HAP-1 (cell line): ENCODE measurements around the gene UBL4A.
A peak's percentile ranks its signal among the peaks of the same experiment; 100 is the strongest.

Experiments used
- DNase-seq, 2 experiments: peaks; one replicate each; pipeline ENCODE4 v3.0.0-alpha.2; 2016 to 2020; ENCODE audit warnings: low spot score in 2 of 2
- H3K27me3 ChIP-seq: fragments of 250-450 bp; sonication (Bioruptor Pico); 2 replicates; pipeline ENCODE4 v1.5.1; 2020; ENCODE audit warnings: low read depth, mild to moderate bottlenecking, moderate library complexity
- H3K36me3 ChIP-seq: fragments of 250-450 bp; sonication (Bioruptor Pico); replicated peaks from 2 replicates; pipeline ENCODE4 v1.5.1; 2020; ENCODE audit warnings: mild to moderate bottlenecking
- H3K4me1 ChIP-seq: fragments of 250-450 bp; sonication (Bioruptor Pico); 2 replicates; pipeline ENCODE4 v1.5.1; 2020; ENCODE audit warnings: mild to moderate bottlenecking
- H3K4me3 ChIP-seq: fragments of 250-450 bp; sonication (Bioruptor Pico); 2 replicates; pipeline ENCODE4 v1.5.1; 2020; ENCODE audit warnings: mild to moderate bottlenecking, moderate library complexity
- H3K9me3 ChIP-seq: fragments of 250-450 bp; sonication (Bioruptor Pico); 2 replicates; pipeline ENCODE4 v1.5.1; 2020; ENCODE audit warnings: mild to moderate bottlenecking, moderate library complexity
- in situ Hi-C: fragments of 300-500 bp; cut with MboI; formaldehyde crosslinking; loops from 3 replicates; pipeline ENCODE4 v1.14.3; 2020; ENCODE audit warnings: low sequenced_read_pairs, inconsistent platforms, mixed read lengths

Gene UBL4A

DNA sequence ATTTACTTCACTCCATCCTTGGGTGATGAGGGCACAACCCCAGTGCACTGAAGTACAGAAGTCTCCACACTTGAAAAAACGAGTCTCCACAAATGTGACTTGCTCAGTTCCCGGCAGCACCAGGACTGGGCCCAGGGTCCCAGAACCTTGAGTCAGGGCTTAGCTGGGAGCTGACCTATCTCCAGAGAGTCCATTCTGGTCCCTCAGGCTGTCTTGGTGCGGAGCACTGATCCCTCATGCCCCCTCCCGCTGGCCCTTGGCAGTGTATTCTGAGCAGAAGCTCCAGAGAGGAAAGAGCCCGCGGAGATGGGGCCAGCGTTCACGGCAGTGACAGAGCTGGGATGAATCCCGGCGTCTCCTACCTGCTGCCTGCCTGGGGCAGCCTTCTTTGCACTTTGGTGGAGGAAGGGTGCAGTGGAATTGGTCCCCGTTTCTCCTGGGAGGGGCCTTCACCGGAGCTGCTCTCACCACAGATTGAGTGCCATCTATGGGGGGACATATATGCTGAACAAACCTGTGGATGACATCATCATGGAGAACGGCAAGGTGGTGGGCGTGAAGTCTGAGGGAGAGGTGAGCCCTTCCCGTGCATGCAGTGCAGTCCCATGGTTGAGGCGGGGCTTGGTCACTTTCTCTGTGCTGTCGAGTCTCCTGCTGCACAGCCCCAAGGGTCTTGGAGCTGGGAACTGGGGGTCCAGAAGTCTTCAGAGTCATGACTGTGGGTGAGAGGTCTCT, 45.6 kb downstream of the UBL4A start:
- Histone ChIP-seq H3K27me3 (no peaks in the 10 kb centered on the region), H3K9me3 (no peaks in the 10 kb centered on the region), H3K36me3 (peaks cover 59% of the 10 kb centered on the region), H3K4me3 (no peak overlapping the region), H3K4me1 (peaks cover 16% of the 10 kb centered on the region)
- DNase-seq: no peak
- in situ Hi-C loops: no loop called here

DNA sequence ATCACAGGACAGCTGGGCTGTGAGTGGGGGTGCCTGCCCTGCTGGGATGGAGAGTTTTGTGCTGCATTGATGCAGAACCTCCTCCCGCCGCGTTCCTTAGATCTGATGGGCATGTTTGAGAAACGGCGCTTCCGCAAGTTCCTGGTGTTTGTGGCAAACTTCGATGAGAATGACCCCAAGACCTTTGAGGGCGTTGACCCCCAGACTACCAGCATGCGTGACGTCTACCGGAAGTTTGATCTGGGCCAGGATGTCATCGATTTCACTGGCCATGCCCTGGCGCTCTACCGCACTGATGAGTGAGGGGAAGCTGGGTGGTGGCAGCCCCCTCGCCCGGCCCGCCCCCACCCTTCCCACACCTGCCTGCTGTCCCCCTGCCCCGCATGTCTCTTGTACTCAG, 46.6 kb downstream of the UBL4A start:
- Histone ChIP-seq H3K4me3 (no peak overlapping the region), H3K4me1 (peaks cover 13% of the 10 kb centered on the region), H3K9me3 (no peaks in the 10 kb centered on the region), H3K27me3 (no peaks in the 10 kb centered on the region), H3K36me3 (peaks cover 64% of the 10 kb centered on the region)
- DNase-seq: no peak
- in situ Hi-C loops: no loop called here

DNA sequence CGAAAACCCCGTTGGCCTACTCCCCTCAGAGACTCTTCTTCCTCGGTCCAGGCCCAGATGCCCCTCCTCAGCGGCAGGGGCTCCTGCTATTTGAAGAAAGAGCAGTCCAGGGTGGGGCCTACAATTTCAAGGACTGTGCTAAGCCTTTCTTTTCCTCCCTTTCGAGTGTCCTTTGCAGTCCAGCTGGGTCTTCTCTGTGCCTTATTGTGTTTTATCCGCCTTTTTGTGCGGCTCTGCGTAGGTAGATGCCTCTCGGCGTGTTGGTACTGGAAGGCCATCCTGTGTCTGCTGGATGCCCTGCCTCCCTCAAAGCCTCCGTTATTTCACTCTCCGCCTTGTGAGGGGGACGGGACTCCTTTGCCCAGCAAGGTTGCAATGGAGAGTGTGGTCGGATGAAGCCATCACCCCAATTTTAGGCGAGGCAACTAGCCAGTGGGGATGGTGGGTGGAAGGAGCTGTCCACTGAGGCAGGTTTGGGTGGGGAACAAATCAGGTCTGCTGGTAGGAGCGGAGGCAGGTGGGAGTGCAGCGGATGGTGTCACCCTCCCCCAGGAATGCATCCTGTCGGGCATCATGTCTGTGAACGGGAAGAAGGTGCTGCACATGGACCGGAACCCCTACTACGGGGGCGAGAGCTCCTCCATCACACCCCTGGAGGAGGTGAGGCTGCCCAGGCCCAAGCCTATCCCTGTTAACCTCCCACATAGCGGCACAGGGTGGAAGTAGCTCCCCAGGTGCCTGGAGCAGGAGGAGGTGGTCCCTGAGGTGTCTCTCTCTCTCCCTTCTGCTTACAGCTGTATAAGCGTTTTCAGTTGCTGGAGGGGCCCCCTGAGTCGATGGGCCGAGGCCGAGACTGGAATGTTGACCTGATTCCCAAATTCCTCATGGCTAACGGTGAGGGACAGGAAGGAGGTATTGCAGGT, 48.2 kb downstream of the UBL4A start:
- Histone ChIP-seq H3K36me3 (peaks cover 75% of the 10 kb centered on the region), H3K4me1 (peaks cover 6% of the 10 kb centered on the region), H3K4me3 (peak overlapping the region; percentile 97), H3K9me3 (no peaks in the 10 kb centered on the region), H3K27me3 (no peaks in the 10 kb centered on the region)
- in situ Hi-C loops: no loop called here
- no peak for DNase-seq

DNA sequence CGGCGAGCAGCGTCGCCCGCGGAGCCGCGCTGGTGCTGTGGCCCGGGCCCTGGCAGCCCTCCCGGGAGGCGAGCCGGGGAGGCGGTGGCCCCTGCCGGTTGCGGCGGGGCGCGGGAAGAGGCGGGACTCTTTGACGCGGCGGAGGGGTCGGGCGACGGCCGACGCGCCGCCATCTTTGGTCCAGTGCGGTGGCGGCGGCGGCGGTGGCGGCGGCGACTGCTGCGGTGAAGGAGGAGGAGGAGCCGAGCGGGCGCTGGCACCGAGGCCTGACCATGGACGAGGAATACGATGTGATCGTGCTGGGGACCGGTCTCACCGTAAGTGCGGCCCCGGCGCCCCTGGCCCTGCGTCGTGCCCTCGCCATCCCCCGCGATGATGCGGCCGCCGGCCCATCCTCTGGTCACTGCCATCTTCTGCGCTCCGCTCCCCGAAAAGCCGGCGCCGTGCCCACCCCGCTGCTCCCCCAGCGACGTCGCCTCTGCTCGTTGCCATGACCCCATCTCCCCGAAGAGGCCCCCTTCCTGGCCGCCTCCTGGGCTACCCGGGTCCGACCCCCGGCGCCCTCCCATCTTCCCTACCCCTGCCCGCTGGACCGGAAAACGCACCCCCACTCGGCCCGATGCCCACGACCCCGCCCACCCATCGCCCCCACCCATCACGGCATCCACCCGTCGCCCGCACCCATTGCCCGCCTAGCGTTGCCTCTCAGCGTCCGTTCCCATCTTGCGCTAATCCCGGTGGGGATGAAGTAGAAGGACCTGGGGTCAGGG, 49.2 kb downstream of the UBL4A start, which contains the start of gene GDI1:
Gene GDI1, plus strand, starts transcription at position 172 of the 770 bp plus-strand sequence. Its CDS starts 101 bp downstream, at position 273.
- no peaks in the 10 kb centered on the region for H3K9me3 ChIP-seq
- H3K36me3 ChIP-seq: peaks cover 79% of the 10 kb centered on the region
- peak; percentile 24 to 86 for DNase-seq
- H3K4me1 ChIP-seq: peaks cover 5% of the 10 kb centered on the region
- peak within 1 kb of the TSS; percentile 97 for H3K4me3 ChIP-seq
- no peaks in the 10 kb centered on the region for H3K27me3 ChIP-seq
- in situ Hi-C loops: no loop called here

DNA sequence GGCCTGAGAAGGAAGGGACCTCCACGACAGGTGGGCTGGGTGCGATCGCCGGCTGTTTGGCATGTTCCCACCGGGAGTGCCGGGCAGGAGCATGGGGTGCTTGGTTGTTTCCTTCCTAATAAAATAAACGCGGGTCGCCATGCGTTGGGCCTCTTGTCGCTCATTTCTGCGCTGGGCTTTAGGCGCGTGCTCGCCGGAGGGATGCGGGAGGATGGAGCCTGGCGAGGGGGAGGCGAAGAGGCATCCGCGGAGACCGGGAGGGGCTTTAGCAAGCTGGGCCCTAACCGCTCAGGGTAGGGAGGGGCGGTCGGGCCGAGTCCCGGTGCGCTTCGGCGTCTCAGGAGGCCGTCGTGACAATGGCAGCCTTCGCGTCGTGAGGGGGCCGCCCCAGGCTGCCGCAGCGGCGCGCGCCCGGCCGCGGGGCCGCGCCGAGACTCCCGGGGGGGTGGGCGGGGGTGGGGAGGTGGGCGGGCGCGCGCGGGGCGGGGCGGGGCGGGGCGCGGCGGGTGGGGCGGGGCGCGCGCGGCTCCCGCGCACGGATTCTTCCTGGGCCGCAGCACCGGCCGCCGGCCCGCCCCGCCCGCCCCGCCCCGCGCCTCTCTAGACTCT, 49.9 kb downstream of the UBL4A start:
- Histone ChIP-seq H3K4me1 (peaks cover 5% of the 10 kb centered on the region), H3K27me3 (no peaks in the 10 kb centered on the region), H3K9me3 (no peaks in the 10 kb centered on the region), H3K36me3 (peaks cover 79% of the 10 kb centered on the region), H3K4me3 (peak overlapping the region; percentile 97)
- DNase-seq: peak; percentile 44 to 76
- in situ Hi-C loops: no loop called here

DNA sequence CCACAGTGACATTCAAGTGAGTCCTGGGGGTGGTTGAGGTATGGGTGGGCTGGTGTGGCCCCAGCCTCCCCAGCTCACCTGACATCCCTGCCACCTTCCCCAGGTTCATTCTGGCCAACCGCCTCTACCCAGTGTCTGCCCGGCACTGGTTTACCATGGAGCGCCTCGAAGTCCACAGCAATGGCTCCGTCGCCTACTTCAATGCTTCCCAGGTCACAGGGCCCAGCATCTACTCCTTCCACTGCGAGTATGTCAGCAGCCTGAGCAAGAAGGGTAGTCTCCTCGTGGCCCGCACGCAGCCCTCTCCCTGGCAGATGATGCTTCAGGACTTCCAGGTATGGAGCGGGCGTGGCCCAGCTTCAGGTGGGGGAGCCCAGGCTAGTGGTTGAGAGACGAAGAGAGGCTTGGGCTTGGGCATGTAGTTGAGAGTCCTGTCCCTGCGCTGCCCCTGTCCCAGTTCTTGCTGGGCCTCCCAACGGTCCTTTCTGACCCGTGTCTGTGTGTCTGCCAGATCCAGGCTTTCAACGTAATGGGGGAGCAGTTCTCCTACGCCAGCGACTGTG, 51.2 kb downstream of the UBL4A start:
- Histone ChIP-seq H3K9me3 (no peaks in the 10 kb centered on the region), H3K27me3 (no peaks in the 10 kb centered on the region), H3K4me3 (no peak overlapping the region), H3K4me1 (peaks cover 5% of the 10 kb centered on the region), H3K36me3 (peaks cover 69% of the 10 kb centered on the region)
- DNase-seq: no peak
- in situ Hi-C loops: no loop called here

DNA sequence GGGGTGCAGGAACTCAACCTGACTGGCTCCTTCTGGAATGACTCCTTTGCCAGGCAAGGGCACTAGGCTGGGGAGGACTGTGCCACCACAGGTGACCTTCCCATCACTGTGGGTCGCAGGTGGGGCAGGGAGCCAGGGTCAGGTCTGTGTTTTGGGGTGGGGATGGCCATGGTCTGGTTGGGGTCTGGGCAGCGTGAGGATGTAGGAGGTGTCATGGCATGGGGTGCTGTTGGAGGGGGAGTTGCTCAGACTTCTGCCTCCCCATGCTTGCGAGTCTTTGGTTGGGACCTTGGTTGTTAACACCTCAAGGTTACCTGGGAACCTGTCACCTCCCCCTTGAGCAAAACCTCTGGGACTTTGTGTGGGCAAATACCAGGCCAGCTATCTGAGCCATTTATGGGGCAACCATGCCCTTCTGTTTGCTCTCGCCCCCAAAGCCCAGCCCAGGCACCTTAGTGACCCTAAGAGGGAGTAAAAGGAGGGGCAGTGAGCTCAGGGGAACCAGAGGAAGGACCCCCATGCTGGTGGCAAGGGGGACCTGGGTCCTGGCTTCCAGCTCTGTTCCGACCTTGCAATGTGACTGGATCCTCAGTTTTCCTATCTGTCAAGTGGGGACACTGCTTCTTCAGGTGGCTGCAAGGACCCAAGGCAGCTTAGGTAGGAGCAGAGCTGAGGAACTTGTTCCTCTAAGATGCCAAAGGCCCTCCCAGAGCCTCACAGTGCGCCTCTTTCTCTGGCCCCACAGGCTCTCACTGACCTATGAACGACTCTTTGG, 51.8 kb downstream of the UBL4A start:
- H3K4me3 ChIP-seq: no peak overlapping the region
- H3K9me3 ChIP-seq: no peaks in the 10 kb centered on the region
- no peak for DNase-seq
- H3K4me1 ChIP-seq: peaks cover 8% of the 10 kb centered on the region
- H3K27me3 ChIP-seq: no peaks in the 10 kb centered on the region
- in situ Hi-C loops: no loop called here
- peaks cover 69% of the 10 kb centered on the region for H3K36me3 ChIP-seq
